Keratinocyte (primary cell): ENCODE measurements around the gene ACSM2B.

Source experiments
- EZH2 ChIP-seq: IDR thresholded peaks from one replicate; pipeline ENCODE4 v1.6.1; 2012; ENCODE audit warnings: inconsistent platforms, mild to moderate bottlenecking, low read length, moderate library complexity
- TF ChIP-seq, protein P1 (sequence below), 3 experiments: IDR thresholded peaks in 1 of 3; conservative IDR thresholded peaks in 1 of 3; optimal IDR thresholded peaks in 1 of 3; 2 replicates in 2 of 3; 3 replicates in 1 of 3; pipeline versions ENCODE3 to v1.5.1; 2011; ENCODE audit warnings: low read length in 3 of 3, mild to moderate bottlenecking in 3 of 3, moderate library complexity in 2 of 3, control low read depth in 1 of 3, inconsistent platforms in 1 of 3; ENCODE audit not compliant: insufficient read depth in 2 of 3; ENCODE audit errors: extremely low read depth in 1 of 3

DNA sequence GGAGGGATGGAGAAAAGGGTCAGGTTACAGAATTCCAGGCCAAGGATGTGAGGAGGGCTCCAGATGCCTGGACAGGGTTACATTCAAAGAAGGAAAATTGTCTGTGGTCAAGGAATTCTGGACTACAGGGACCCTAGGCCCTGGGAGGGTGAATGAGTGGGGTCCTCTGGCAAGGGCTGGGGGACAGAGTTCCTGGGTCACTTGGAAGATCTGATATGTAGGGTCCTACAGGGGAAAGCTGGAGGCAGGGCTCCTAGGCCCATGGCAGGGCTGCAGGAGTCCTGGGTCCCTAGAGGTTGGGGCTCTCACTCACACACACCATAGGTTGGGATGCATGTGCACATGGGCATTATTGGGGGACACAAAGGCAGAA, 46.3 kb upstream of the ACSM2B start:
- TF ChIP-seq, protein P1, sequence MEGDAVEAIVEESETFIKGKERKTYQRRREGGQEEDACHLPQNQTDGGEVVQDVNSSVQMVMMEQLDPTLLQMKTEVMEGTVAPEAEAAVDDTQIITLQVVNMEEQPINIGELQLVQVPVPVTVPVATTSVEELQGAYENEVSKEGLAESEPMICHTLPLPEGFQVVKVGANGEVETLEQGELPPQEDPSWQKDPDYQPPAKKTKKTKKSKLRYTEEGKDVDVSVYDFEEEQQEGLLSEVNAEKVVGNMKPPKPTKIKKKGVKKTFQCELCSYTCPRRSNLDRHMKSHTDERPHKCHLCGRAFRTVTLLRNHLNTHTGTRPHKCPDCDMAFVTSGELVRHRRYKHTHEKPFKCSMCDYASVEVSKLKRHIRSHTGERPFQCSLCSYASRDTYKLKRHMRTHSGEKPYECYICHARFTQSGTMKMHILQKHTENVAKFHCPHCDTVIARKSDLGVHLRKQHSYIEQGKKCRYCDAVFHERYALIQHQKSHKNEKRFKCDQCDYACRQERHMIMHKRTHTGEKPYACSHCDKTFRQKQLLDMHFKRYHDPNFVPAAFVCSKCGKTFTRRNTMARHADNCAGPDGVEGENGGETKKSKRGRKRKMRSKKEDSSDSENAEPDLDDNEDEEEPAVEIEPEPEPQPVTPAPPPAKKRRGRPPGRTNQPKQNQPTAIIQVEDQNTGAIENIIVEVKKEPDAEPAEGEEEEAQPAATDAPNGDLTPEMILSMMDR (optimal IDR thresholded peaks at IDR 0.05 in 1 of 3, IDR thresholded peaks at IDR 0.05 in 1 of 3, conservative IDR thresholded peaks at IDR 0.05 in 1 of 3; ENCODE audit: extremely low read depth in 1 of 3, insufficient read depth in 2 of 3, low read length in 3 of 3), result no peak
- no peak for TF ChIP-seq EZH2
